VCaP (cell line): ENCODE measurements around the gene CARS2.
A peak's percentile ranks its signal among the peaks of the same experiment; 100 is the strongest.

ENCODE experiments used
- H3K27ac ChIP-seq: fragments of 450-650 bp; 2 replicates; pipeline ENCODE4 v1.5.1; 2017
- CTCF ChIP-seq: fragments of 450-650 bp; conservative IDR thresholded peaks from 2 replicates; pipeline ENCODE4 v1.5.1; 2017; ENCODE audit warnings: mild to moderate bottlenecking, moderate library complexity

The CARS2 gene

DNA sequence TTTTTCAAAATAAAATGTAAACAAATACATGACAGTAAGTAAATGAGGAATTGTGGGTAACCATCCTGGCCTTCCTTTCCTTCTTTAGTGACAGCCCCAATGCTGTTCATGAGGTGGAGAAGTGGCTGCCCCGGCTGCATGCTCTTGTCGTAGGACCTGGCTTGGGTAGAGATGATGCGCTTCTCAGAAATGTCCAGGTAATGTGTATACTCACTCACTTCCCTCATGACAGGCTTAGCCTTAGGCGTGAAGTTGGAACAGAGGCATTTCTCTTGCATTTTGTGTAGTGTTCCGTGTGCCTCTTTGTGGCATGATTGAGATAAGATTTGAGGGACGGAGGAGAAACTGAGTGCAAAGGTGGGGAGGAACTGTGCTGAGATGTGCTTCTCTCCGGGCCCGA is 78.6 kb downstream of the CARS2 start:
- H3K27ac ChIP-seq: peak overlapping the region; percentile 89; the same call in 1 of the 2 replicates
- no peak for TF ChIP-seq CTCF

DNA sequence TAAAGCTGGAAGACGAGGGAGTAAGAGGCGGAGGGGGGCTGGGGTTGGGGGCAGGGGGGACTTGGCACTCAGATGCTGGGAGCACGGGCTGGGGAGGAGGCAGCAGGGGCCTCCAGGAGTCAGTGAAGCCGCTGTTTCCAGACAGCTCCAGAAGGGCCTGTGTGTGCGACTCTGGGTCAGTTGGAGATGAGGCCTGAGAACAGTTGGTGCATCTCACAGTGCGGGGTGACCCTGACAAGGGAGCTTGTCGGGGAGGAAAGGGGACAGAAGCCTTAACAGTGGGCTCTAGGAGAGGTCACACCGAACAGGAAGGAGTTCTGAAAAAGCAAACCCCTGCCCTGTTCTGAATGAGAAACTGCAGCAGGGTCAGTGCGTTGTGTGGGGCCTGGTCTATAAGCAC is 79.4 kb downstream of the CARS2 start:
- H3K27ac ChIP-seq: peak overlapping the region; percentile 89
- TF ChIP-seq CTCF: no peak

DNA sequence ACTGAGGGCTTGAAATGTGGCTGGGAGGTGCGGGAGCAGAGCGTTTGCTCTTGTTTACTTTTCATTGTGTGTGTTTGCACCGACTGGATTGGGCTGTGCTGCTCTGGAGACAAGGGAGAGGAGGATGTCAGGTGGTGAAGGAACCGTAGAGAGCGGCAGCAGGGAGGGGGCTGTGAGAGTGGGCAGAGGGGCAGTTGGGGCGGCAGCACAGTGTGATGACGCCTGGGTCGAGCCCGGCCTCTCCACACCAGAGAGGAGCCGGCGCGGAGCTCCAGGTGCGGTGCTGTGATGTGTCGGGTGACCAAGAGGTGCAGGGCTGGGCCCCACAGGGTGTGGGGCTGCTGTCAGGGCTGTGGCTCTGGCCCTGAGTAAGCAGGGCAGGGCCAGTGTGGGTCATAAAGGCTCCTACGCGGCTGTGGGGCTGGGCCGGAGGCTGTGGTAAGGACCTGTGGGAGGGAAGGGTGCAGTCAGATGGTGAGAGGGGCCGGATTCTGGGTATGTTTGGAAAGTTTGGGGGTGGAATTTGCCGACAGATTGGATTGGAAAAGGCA is 80.1 kb downstream of the CARS2 start:
- TF ChIP-seq CTCF: no peak
- peak overlapping the region; percentile 89 for H3K27ac ChIP-seq

DNA sequence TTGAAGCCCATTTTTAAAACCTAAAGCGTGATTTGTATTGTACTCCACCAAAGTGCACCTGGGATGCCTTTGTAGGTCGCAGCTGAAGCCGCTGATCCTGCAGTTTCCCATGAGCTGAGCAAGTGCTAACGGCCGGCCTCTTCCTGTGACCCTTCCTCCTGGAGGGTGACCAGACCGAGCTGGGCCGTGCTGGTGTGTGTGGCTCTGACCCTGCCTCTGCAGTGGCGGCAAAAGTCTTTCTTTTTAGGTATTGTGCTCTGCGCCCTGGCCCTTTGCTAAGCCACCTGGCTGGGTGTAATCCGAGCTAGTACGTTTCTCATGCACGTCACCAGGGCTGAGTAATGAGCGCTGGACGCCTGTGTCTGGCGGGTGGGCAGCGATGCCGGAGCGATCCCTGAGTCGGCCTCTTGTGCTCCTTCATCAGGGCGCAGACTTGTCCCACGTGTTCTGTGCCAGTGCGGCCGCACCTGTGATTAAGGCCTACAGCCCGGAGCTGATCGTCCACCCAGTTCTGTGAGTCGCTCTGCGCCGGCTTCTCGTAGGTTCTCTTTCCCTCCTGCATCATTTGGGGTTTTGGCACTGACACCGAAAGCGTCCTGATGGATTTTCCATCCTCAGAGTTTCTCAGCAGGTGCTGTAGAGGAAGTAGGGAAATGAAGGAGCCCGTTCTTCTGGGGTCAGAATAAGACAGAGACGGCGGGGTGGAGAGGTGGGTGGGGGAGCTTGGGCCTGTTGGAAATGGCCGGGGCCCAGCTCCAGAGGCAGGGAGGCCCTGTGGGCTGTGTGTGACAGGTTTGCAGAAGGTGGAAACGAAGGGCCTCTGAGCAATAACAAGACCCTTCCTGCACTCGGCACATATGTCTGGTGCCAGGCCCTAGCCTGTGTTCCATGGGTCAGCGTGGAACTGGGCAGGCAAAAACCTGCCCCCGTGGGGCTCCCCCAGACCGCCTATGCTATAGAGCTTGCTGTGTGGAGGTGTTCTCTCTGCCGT is 80.9 kb downstream of the CARS2 start:
- TF ChIP-seq CTCF: no peak
- peak overlapping the region; percentile 89 for H3K27ac ChIP-seq

GRCh38 chr13:110620596-110620995 is 85.3 kb downstream of the CARS2 start:
- TF ChIP-seq CTCF: no peak
- peak overlapping the region; percentile 94 for H3K27ac ChIP-seq

DNA sequence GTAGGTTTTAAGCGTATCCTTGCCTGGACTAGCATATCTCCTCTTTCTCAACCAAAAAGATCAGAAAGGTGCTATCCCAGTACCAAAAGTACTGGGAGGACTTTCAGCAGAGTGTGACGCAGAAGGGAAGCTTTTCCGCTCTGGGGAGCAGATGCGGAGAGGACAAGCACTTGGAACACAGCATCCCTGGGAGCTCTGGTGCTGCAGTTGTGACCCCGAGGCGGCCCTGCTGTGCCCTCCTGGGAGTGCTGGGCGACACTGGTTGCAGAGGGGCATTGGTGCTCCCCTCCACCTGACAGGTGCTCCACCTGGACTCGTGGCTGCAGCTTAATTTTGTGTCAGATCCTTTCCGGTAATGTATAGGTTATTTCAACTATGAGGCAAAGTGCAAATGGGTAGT is 87.1 kb downstream of the CARS2 start:
- H3K27ac ChIP-seq: peak overlapping the region; percentile 94
- no peak for TF ChIP-seq CTCF

DNA sequence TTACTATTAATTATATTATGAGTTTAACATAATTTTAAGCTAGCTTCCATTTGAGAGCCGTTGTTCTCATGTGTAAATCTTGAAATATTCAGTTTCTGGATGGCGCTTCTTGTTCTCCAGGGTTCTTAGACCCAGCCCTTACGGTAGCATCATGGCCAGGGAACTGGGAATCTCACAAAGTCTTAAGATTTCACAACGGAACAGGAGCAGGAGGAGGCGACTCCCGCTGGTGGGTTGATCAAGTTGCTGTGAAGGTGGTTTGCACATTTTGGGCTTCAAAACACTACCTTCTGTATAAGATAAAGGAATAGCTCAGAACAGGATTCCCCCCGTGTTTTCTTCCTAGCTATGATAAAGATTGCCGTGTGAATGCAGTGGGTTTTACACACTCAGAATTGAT is 87.7 kb downstream of the CARS2 start:
- peak overlapping the region; percentile 94 for H3K27ac ChIP-seq
- no peak; the same call in 1 of the 2 replicates for TF ChIP-seq CTCF
